B cell (primary cell): ENCODE data around the gene GLCE.

Experiments used
- CTCF ChIP-seq: fragments of 200-600 bp; IDR thresholded peaks from one replicate; pipeline ENCODE4 v1.8.0; 2022; ENCODE audit warnings: antibody characterized with exemption, mild to moderate bottlenecking
- EZH2 ChIP-seq: IDR thresholded peaks from 2 replicates; pipeline ENCODE4 v1.6.1; 2012; ENCODE audit warnings: borderline replicate concordance, low read depth, mild to moderate bottlenecking, moderate library complexity, low read length; ENCODE audit not compliant: insufficient read depth, poor library complexity, severe bottlenecking

GRCh38 chr15:69288011-69288410, 127.6 kb downstream of the GLCE start:
- TF ChIP-seq CTCF = no peak
- no peak for TF ChIP-seq EZH2
